SU-DHL-6 (cell line): ENCODE data around the gene TMEM116.

ENCODE experiments used
- EZH2phosphoT487 ChIP-seq: fragments of 200-600 bp; sonication (generic), shearing (Covaris generic); conservative IDR thresholded peaks from 2 replicates; pipeline ENCODE4 v1.6.1; 2018; ENCODE audit warnings: mild to moderate bottlenecking, antibody characterized with exemption, low read length, moderate library complexity, mixed read lengths
- TF ChIP-seq, protein P1 (sequence below): fragments of 200-600 bp; sonication (generic); IDR thresholded peaks from one replicate; pipeline ENCODE4 v1.5.1; 2017; ENCODE audit warnings: antibody characterized with exemption, mild to moderate bottlenecking, low read length, moderate library complexity; ENCODE audit not compliant: insufficient read depth, poor library complexity, severe bottlenecking

DNA sequence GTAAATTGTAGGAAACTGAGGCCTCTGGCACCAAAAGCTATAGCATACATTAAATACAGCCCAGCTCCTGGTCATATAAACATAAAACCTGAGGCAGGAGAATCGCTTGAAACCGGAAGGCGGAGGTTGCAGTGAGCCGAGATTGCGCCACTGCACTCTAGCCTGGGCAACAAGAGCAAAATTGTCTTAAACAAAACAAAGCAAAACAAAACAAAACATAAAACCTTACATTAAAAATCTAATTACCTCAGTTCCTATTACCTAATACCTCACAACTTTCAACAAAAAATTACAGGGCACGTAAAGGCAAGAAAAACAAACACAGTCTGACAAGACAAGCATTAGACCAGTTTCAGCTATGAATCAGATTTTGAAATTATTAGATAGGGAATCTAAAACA is 36.7 kb downstream of the TMEM116 start:
- TF ChIP-seq, protein P1, sequence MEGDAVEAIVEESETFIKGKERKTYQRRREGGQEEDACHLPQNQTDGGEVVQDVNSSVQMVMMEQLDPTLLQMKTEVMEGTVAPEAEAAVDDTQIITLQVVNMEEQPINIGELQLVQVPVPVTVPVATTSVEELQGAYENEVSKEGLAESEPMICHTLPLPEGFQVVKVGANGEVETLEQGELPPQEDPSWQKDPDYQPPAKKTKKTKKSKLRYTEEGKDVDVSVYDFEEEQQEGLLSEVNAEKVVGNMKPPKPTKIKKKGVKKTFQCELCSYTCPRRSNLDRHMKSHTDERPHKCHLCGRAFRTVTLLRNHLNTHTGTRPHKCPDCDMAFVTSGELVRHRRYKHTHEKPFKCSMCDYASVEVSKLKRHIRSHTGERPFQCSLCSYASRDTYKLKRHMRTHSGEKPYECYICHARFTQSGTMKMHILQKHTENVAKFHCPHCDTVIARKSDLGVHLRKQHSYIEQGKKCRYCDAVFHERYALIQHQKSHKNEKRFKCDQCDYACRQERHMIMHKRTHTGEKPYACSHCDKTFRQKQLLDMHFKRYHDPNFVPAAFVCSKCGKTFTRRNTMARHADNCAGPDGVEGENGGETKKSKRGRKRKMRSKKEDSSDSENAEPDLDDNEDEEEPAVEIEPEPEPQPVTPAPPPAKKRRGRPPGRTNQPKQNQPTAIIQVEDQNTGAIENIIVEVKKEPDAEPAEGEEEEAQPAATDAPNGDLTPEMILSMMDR = no peak
- TF ChIP-seq EZH2phosphoT487 = no peak
